WTC11 (cell line): ENCODE data around the gene MARCHF11. TPM values are rescaled to one million over a fixed set of nuclear protein-coding genes. Genes with fewer than 3 reads are reported as not detected.

Experiments
- ATAC-seq: fragments of 200-7000 bp; cut with Tn5 transposase; 2 replicates; pipeline ENCODE4 v1.10.0; 2021; ENCODE audit warnings: mild to moderate bottlenecking, moderate library complexity
- CTCF ChIA-PET: fragments of 300-600 bp; sonication (Branson Sonifier 250); formaldehyde crosslinking; loops from one replicate; lab custom pipeline; 2021; ENCODE audit warnings: antibody characterized with exemption; lab: Charles Lee
- POLR2A ChIA-PET: fragments of 350-600 bp; sonication (Branson Sonifier 250); formaldehyde crosslinking; loops from one replicate; lab custom pipeline; 2021; ENCODE audit warnings: antibody characterized with exemption; lab: Charles Lee
- DNase-seq: peaks from one replicate; pipeline ENCODE4 v3.0.0; 2021; ENCODE audit warnings: low spot score
- H3K27ac Mint-ChIP-seq: 2 replicates; pipeline ENCODE4 v1.8.0; 2021; ENCODE audit warnings: mixed read lengths
- H3K27me3 Mint-ChIP-seq: 2 replicates; pipeline ENCODE4 v1.8.0; 2021; ENCODE audit warnings: low read depth, mild to moderate bottlenecking, moderate library complexity, mixed read lengths
- H3K36me3 Mint-ChIP-seq: 2 replicates; pipeline ENCODE4 v1.8.0; 2021; ENCODE audit warnings: mixed read lengths
- H3K4me1 Mint-ChIP-seq: 2 replicates; pipeline ENCODE4 v1.8.0; 2022; ENCODE audit warnings: mixed read lengths
- H3K4me3 Mint-ChIP-seq: 2 replicates; pipeline ENCODE4 v1.8.0; 2021; ENCODE audit warnings: mild to moderate bottlenecking, moderate library complexity, mixed read lengths
- H3K9me3 Mint-ChIP-seq: 2 replicates; pipeline ENCODE4 v1.8.0; 2021; ENCODE audit warnings: mixed read lengths
- JUN ChIP-seq: sonication (generic); formaldehyde crosslinking; IDR thresholded peaks from 2 replicates; pipeline ENCODE4 v1.8.0; 2023; ENCODE audit warnings: mild to moderate bottlenecking, missing genetic modification reagents
- RORB ChIP-seq: fragments of 250-450 bp; sonication (Bioruptor Pico); IDR thresholded peaks from 2 replicates; pipeline ENCODE4 v1.9.0; 2021; ENCODE audit warnings: mild to moderate bottlenecking
- TEAD1 ChIP-seq: sonication (generic); formaldehyde crosslinking; IDR thresholded peaks from 2 replicates; pipeline ENCODE4 v1.8.0; 2022; ENCODE audit warnings: mild to moderate bottlenecking, missing genetic modification reagents
- TEAD4 ChIP-seq: sonication (generic); formaldehyde crosslinking; IDR thresholded peaks from 2 replicates; pipeline ENCODE4 v1.8.0; 2022; ENCODE audit warnings: mild to moderate bottlenecking, missing genetic modification reagents
- ZNF232 ChIP-seq: sonication (generic); formaldehyde crosslinking; IDR thresholded peaks from 2 replicates; pipeline ENCODE4 v1.8.0; 2022; ENCODE audit warnings: mild to moderate bottlenecking, missing genetic modification reagents
- total RNA-seq: library from RNA; stranded (reverse); gene quantifications from 3 replicates; pipeline ENCODE4 v1.2.3, GENCODE V29; 2021
- TF ChIP-seq, protein P1 (sequence below): fragments of 250-450 bp; sonication (Bioruptor Pico); IDR thresholded peaks from 2 replicates; pipeline ENCODE4 v1.9.0; 2021; ENCODE audit warnings: mild to moderate bottlenecking
- TF ChIP-seq, protein P2 (sequence below): fragments of 200-600 bp; IDR thresholded peaks from 2 replicates; pipeline ENCODE4 v1.8.0; 2022; ENCODE audit warnings: antibody characterized with exemption
- TF ChIP-seq, protein P3 (sequence below): fragments of 250-450 bp; sonication (Bioruptor Pico); IDR thresholded peaks from 2 replicates; pipeline ENCODE4 v1.8.0; 2021; ENCODE audit warnings: mild to moderate bottlenecking
- TF ChIP-seq, protein P4 (sequence below): sonication (generic); formaldehyde crosslinking; conservative IDR thresholded peaks from 2 replicates; pipeline ENCODE4 v1.8.1; 2022; ENCODE audit warnings: mild to moderate bottlenecking, missing genetic modification reagents
- TF ChIP-seq, protein P5 (sequence below): sonication (generic); formaldehyde crosslinking; IDR thresholded peaks from 2 replicates; pipeline ENCODE4 v1.8.0; 2022; ENCODE audit warnings: mild to moderate bottlenecking, missing genetic modification reagents

MARCHF11 gene
- total RNA-seq, 1 experiment from 2014 or later = 2.9 TPM

DNA sequence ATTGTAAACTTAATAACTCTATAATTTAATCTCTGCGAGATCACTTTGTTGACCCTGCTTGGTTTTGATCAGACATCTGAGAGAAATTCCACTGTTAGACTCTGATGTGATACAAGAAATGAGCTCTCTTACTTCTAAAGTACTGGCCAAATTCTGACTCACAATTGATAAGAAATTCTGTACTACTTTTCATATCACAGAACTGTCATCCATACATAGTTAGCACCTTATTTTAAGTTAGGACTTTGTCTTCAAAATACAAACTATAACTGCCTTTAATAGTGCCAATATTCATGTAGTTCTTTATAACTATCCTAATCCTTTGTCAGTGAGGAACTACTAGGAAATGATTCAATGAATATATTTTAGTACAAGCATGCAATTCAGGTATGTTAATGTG lies 23.4 kb downstream of the MARCHF11 start:
- ChIA-PET CTCF (interaction anchor here (1.0 kb wide), 1 partner anchor 300 kb away, joined by 4 read pairs; no protein-coding TSS in a partner anchor), POLR2A (no interaction called here)
- ATAC-seq (no peak), DNase-seq (no peak)
- Mint-ChIP-seq H3K36me3 (no peaks in the 10 kb centered on the region), H3K27me3 (no peaks in the 10 kb centered on the region), H3K27ac (no peak overlapping the region), H3K4me1 (peaks cover 3% of the 10 kb centered on the region; the same call in 1 of the 2 replicates), H3K9me3 (peaks cover 6% of the 10 kb centered on the region), H3K4me3 (no peak overlapping the region)
- TF ChIP-seq RORB (CRISPR knock-in tag) = no peak
- TF ChIP-seq ZNF232 (CRISPR knock-in tag) = no peak
- TF ChIP-seq JUN (CRISPR knock-in tag) = no peak
- no peak for TF ChIP-seq TEAD4 (CRISPR knock-in tag)
- TF ChIP-seq, protein P1, sequence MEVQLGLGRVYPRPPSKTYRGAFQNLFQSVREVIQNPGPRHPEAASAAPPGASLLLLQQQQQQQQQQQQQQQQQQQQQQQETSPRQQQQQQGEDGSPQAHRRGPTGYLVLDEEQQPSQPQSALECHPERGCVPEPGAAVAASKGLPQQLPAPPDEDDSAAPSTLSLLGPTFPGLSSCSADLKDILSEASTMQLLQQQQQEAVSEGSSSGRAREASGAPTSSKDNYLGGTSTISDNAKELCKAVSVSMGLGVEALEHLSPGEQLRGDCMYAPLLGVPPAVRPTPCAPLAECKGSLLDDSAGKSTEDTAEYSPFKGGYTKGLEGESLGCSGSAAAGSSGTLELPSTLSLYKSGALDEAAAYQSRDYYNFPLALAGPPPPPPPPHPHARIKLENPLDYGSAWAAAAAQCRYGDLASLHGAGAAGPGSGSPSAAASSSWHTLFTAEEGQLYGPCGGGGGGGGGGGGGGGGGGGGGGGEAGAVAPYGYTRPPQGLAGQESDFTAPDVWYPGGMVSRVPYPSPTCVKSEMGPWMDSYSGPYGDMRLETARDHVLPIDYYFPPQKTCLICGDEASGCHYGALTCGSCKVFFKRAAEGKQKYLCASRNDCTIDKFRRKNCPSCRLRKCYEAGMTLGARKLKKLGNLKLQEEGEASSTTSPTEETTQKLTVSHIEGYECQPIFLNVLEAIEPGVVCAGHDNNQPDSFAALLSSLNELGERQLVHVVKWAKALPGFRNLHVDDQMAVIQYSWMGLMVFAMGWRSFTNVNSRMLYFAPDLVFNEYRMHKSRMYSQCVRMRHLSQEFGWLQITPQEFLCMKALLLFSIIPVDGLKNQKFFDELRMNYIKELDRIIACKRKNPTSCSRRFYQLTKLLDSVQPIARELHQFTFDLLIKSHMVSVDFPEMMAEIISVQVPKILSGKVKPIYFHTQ (CRISPR knock-in tag) = no peak
- TF ChIP-seq, protein P2, sequence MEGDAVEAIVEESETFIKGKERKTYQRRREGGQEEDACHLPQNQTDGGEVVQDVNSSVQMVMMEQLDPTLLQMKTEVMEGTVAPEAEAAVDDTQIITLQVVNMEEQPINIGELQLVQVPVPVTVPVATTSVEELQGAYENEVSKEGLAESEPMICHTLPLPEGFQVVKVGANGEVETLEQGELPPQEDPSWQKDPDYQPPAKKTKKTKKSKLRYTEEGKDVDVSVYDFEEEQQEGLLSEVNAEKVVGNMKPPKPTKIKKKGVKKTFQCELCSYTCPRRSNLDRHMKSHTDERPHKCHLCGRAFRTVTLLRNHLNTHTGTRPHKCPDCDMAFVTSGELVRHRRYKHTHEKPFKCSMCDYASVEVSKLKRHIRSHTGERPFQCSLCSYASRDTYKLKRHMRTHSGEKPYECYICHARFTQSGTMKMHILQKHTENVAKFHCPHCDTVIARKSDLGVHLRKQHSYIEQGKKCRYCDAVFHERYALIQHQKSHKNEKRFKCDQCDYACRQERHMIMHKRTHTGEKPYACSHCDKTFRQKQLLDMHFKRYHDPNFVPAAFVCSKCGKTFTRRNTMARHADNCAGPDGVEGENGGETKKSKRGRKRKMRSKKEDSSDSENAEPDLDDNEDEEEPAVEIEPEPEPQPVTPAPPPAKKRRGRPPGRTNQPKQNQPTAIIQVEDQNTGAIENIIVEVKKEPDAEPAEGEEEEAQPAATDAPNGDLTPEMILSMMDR = no peak

DNA sequence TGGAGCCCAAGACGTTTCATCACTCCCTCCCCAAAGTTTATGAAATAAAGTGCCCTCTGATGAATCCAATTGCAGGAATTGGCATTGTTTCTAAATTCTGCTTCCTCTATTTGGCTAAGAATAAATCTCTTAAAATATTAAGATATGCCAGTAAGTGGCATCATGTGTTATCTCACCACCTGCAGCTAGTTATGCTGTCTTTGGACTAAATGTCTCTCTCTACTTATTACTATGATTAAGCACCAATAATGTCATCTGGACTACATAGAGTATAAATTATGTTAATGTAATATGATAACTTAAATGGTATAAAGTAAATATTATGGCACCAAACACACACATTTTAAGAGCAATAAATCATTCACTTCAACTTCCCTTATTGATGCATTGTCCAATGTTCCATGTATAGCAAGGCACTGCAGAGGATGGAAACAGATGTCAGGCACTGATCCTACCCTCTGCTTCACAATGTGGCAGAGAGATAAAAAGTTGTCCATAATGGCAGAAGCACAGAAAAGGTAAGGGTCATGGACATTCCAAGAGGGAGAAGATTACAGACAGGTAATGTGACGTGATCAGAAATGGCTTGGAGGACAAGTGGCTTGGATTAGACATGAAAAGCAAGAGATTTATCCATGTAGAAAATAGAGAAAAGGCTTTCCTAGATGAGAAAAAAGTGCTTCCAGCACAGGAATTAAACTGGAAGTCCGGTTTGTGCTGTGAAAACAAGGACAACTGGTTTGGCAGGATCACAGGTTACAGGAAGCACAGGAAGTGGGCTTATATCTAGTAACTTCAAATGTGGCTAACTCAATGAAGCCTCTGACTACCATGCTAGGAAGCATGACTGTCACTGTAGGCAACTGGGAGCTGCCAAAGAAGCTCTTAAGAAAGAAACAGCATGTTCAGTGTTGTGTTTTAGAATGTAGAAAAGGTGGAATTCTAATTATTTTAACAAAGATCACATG lies 26.7 kb downstream of the MARCHF11 start:
- ATAC-seq = no peak
- no peak overlapping the region for H3K27ac Mint-ChIP-seq
- no peak for DNase-seq
- peaks cover 7% of the 10 kb centered on the region for H3K36me3 Mint-ChIP-seq
- CTCF ChIA-PET = no interaction called here
- POLR2A ChIA-PET = no interaction called here
- TF ChIP-seq, protein P3, sequence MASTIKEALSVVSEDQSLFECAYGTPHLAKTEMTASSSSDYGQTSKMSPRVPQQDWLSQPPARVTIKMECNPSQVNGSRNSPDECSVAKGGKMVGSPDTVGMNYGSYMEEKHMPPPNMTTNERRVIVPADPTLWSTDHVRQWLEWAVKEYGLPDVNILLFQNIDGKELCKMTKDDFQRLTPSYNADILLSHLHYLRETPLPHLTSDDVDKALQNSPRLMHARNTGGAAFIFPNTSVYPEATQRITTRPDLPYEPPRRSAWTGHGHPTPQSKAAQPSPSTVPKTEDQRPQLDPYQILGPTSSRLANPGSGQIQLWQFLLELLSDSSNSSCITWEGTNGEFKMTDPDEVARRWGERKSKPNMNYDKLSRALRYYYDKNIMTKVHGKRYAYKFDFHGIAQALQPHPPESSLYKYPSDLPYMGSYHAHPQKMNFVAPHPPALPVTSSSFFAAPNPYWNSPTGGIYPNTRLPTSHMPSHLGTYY = no peak
- TF ChIP-seq, all 79 proteins: peak for 0
- peaks cover 3% of the 10 kb centered on the region; the same call in 1 of the 2 replicates for H3K27me3 Mint-ChIP-seq
- H3K9me3 Mint-ChIP-seq = peaks cover 22% of the 10 kb centered on the region
- no peak overlapping the region for H3K4me3 Mint-ChIP-seq
- H3K4me1 Mint-ChIP-seq = peaks cover 3% of the 10 kb centered on the region; the same call in 1 of the 2 replicates

DNA sequence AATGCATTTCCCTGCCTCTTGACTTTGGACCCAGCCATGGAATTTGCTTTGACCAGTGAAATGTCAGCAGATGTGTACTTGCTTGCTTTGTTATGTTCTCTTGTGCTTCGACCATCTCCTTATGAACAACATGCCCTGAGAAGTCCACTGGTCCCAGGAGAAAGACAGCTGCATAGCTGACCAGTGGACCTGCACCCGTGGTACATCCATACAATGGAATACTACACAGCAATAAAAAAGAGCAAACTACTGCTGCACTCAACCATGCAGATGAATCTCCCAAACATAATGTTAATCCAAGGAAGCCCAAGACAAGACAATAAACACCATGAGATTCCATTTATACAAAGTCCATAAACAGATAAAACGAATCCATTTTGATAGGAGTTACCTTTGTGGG lies 30.0 kb downstream of the MARCHF11 start:
- no peak overlapping the region for H3K27ac Mint-ChIP-seq
- ChIA-PET POLR2A (no interaction called here), CTCF (no interaction called here)
- H3K27me3 Mint-ChIP-seq = peaks cover 3% of the 10 kb centered on the region; the same call in 1 of the 2 replicates
- no peak overlapping the region for H3K4me3 Mint-ChIP-seq
- TF ChIP-seq, protein P4, sequence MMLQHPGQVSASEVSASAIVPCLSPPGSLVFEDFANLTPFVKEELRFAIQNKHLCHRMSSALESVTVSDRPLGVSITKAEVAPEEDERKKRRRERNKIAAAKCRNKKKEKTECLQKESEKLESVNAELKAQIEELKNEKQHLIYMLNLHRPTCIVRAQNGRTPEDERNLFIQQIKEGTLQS (CRISPR knock-in tag) = no peak
- TF ChIP-seq, protein P1 (CRISPR knock-in tag) = no peak
- TF ChIP-seq TEAD1 (CRISPR knock-in tag) = no peak
- TF ChIP-seq, protein P5, sequence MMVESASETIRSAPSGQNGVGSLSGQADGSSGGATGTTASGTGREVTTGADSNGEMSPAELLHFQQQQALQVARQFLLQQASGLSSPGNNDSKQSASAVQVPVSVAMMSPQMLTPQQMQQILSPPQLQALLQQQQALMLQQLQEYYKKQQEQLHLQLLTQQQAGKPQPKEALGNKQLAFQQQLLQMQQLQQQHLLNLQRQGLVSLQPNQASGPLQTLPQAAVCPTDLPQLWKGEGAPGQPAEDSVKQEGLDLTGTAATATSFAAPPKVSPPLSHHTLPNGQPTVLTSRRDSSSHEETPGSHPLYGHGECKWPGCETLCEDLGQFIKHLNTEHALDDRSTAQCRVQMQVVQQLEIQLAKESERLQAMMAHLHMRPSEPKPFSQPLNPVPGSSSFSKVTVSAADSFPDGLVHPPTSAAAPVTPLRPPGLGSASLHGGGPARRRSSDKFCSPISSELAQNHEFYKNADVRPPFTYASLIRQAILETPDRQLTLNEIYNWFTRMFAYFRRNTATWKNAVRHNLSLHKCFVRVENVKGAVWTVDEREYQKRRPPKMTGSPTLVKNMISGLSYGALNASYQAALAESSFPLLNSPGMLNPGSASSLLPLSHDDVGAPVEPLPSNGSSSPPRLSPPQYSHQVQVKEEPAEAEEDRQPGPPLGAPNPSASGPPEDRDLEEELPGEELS (CRISPR knock-in tag) = no peak
- ATAC-seq (no peak), DNase-seq (no peak)
- peaks cover 22% of the 10 kb centered on the region for H3K9me3 Mint-ChIP-seq
- peaks cover 9% of the 10 kb centered on the region for H3K4me1 Mint-ChIP-seq
- peaks cover 7% of the 10 kb centered on the region for H3K36me3 Mint-ChIP-seq
